Measurements from ENCODE around the gene MLXIPL. TPM values are rescaled to one million over a fixed set of nuclear protein-coding genes. Genes with fewer than 3 reads are reported as not detected.
A peak's percentile ranks its signal among the peaks of the same experiment; 100 is the strongest.
"Not testable (repeated sequence)": the region's sequence is repeated elsewhere in the genome, so short reads cannot be mapped to it uniquely, and the experiment has no call there.

The MLXIPL gene
- total and polyA plus RNA-seq, 2 of the 8 experiments (the other 6 are each of a cell fraction or from before 2014, with no cell fraction given) = 9.4 to 10.6 TPM

- TF ChIP-seq ATF2 (IDR thresholded peaks at IDR 0.05; ENCODE audit: low read length) = no peak
- no peak for TF ChIP-seq NANOG (IDR thresholded peaks at IDR 0.05; ENCODE audit: insufficient read depth, low read depth, low read length, poor library complexity, severe bottlenecking)
- no peak for TF ChIP-seq CTBP2 (IDR thresholded peaks at IDR 0.05; ENCODE audit: borderline replicate concordance, insufficient read depth, insufficient read length, low read length)
- TF ChIP-seq SP2 (IDR thresholded peaks at IDR 0.05; ENCODE audit: low read length) = no peak
- TF ChIP-seq RFX5 (IDR thresholded peaks at IDR 0.05; ENCODE audit: borderline replicate concordance, low read depth, low read length) = no peak
- no peak for TF ChIP-seq TCF12 (IDR thresholded peaks at IDR 0.05; ENCODE audit: low read depth, low read length)
Measured at GRCh38 chr7:73610105-73610504, 14.2 kb downstream of the MLXIPL start (continued).

- H3K23ac ChIP-seq (ENCODE audit: insufficient read length); H3K14ac ChIP-seq (ENCODE audit: insufficient read length); H2BK20ac ChIP-seq (ENCODE audit: low read length); H2BK12ac ChIP-seq (ENCODE audit: low read depth, low read length); H3K56ac ChIP-seq (replicated peaks; ENCODE audit: insufficient read length, low read depth, low read length); H2BK120ac ChIP-seq (replicated peaks; ENCODE audit: low read depth, low read length); H4K5ac ChIP-seq (ENCODE audit: insufficient read length, low read depth, low read length); H3K79me2 ChIP-seq (ENCODE audit: control insufficient read depth in 1 of 2, insufficient read depth in 2 of 2, low read length in 2 of 2); H3K4me1 ChIP-seq (replicated peaks in 1 of 4; ENCODE audit: control insufficient read depth in 3 of 4, insufficient read depth in 4 of 4, low read length in 3 of 4); H3K18ac ChIP-seq (ENCODE audit: extremely low read depth, low read length); H3K79me1 ChIP-seq (ENCODE audit: low read depth, low read length); H4K8ac ChIP-seq (ENCODE audit: extremely low read depth, insufficient read depth, low read length); FAIRE-seq; H3K36me3 ChIP-seq (ENCODE audit: control insufficient read depth in 2 of 4, insufficient read depth in 4 of 4, low read length in 3 of 4); H2BK15ac ChIP-seq (ENCODE audit: low read length); DNase-seq (ENCODE audit: low read depth in 1 of 2, low spot score in 2 of 2); H3K9me3 ChIP-seq (ENCODE audit: insufficient read depth in 2 of 2, low read depth in 1 of 2, low read length in 1 of 2); H3K23me2 ChIP-seq (ENCODE audit: low read depth, low read length); H3K27me3 ChIP-seq (replicated peaks in 1 of 4; ENCODE audit: control insufficient read depth in 3 of 4, extremely low read depth in 1 of 4, insufficient read depth in 3 of 4, low read length in 3 of 4); H4K20me1 ChIP-seq (replicated peaks in 1 of 2; ENCODE audit: control insufficient read depth in 1 of 2, insufficient read depth in 2 of 2, low read length in 2 of 2); H3K4ac ChIP-seq (replicated peaks; ENCODE audit: insufficient read length, low read depth, low read length); H3K9ac ChIP-seq (replicated peaks in 1 of 4; ENCODE audit: extremely low read depth in 1 of 4, low read depth in 3 of 4, low read length in 3 of 4); H2BK5ac ChIP-seq (ENCODE audit: low read depth, low read length); H2AK5ac ChIP-seq (ENCODE audit: low read depth, low read length); H2AFZ ChIP-seq (ENCODE audit: low read length); H3K27ac ChIP-seq (ENCODE audit: low read depth, low read length); H4K91ac ChIP-seq (replicated peaks; ENCODE audit: insufficient read length, low read length): not testable (repeated sequence)
- POLR2A ChIA-PET (ENCODE audit: partially characterized antibody) = interaction anchor here (0.6 to 4.5 kb wide), 9 partner anchors 9 to 127 kb away, joined by 3 to 20 read pairs (median 3); no protein-coding TSS in a partner anchor
- CTCF ChIA-PET (ENCODE audit: partially characterized antibody) = interaction anchor here (0.7 to 17.4 kb wide), 41 partner anchors 10 to 719 kb away, joined by 3 to 136 read pairs (median 7); partner anchors contain the start of genes ABHD11, BAZ1B, MLXIPL and STX1A
- 80% methylated on average over 2 of the region's 5 CpGs; no CpG with 5 or more reads in 1 of the 2 experiments for WGBS, 2 experiments (ENCODE audit: extremely low coverage in 1 of 2, insufficient coverage in 1 of 2, insufficient read length in 1 of 2, insufficient replicate concordance in 2 of 2, low coverage in 1 of 2, low lambda C conversion rate in 2 of 2, missing lambda C conversion rate in 1 of 2)
- Histone ChIP-seq H3K4me3 (ENCODE audit: extremely low read depth in 1 of 4, insufficient read depth in 2 of 4, low read depth in 3 of 4, low read length in 4 of 4) (peak overlapping the region in 2 of 4 experiments; percentile 11 to 61; a peak in 2 of 8 replicates), H3K4me2 (ENCODE audit: insufficient read depth in 1 of 2, low read depth in 2 of 2, low read length in 2 of 2) (peak overlapping the region; percentile 2 to 64; a peak in 3 of 4 replicates)
Measured at GRCh38 chr7:73607692-73607983, 16.7 kb downstream of the MLXIPL start.
